ENCODE results near the gene COL4A2. TPM values are rescaled to one million over a fixed set of nuclear protein-coding genes. Genes with fewer than 3 reads are reported as not detected.

Gene COL4A2
- total RNA-seq, 6 experiments from 2014 or later, result 8.4 to 65.8 (median 42.5) TPM

GRCh38 chr13:110330491-110331011 lies 23.5 kb downstream of the COL4A2 start:
- Histone ChIP-seq H3K27ac (no peak overlapping the region), H3K4me1 (no peaks in the 10 kb centered on the region), H3K36me3 (no peaks in the 10 kb centered on the region), H3K9me3 (no peaks in the 10 kb centered on the region), H3K27me3 (no peaks in the 10 kb centered on the region), H3K4me3 (no peak overlapping the region)
- 67% methylated on average over 11 of the region's 11 CpGs for WGBS (ENCODE audit: insufficient coverage, low coverage, low lambda C conversion rate, missing lambda C conversion rate)
- intact Hi-C loops (cut with DNase I), result no loop called here
- ATAC-seq (no peak), DNase-seq (no peak)
- TF ChIP-seq CTCF (IDR thresholded peaks at IDR 0.05) (no peak), POLR2A (IDR thresholded peaks at IDR 0.05) (no peak)

- DNase-seq, result no peak
- WGBS (ENCODE audit: insufficient coverage, low coverage, low lambda C conversion rate, missing lambda C conversion rate), result 62% methylated on average over 11 of the region's 11 CpGs
- Histone ChIP-seq H3K27ac (no peak overlapping the region), H3K27me3 (no peaks in the 10 kb centered on the region), H3K36me3 (no peaks in the 10 kb centered on the region), H3K9me3 (no peaks in the 10 kb centered on the region), H3K4me1 (no peaks in the 10 kb centered on the region), H3K4me3 (no peak overlapping the region)
- TF ChIP-seq CTCF (IDR thresholded peaks at IDR 0.05), result no peak
- TF ChIP-seq POLR2A (IDR thresholded peaks at IDR 0.05), result no peak
- ATAC-seq, result peak in 1 of 4 donors; percentile 29
- intact Hi-C loops (cut with DNase I), result no loop called here
Observed at GRCh38 chr13:110331362-110331761, 24.3 kb downstream of the COL4A2 start.

- no peak overlapping the region for H3K27ac ChIP-seq
- no peak for DNase-seq
- H3K4me1 ChIP-seq, result no peaks in the 10 kb centered on the region
Observed at GRCh38 chr13:110332750-110333149, 25.7 kb downstream of the COL4A2 start.

GRCh38 chr13:110333837-110334236 lies 26.8 kb downstream of the COL4A2 start:
- H3K4me1 ChIP-seq, result no peaks in the 10 kb centered on the region
- no peaks in the 10 kb centered on the region for H3K27me3 ChIP-seq
- H3K4me3 ChIP-seq, result no peak overlapping the region
- DNase-seq (no peak), ATAC-seq (no peak)
- no peak overlapping the region for H3K27ac ChIP-seq
- WGBS (ENCODE audit: insufficient coverage, low coverage, low lambda C conversion rate, missing lambda C conversion rate), result 68% methylated on average over 5 of the region's 12 CpGs
- intact Hi-C loops (cut with DNase I), result no loop called here
- no peaks in the 10 kb centered on the region for H3K9me3 ChIP-seq
- TF ChIP-seq CTCF (IDR thresholded peaks at IDR 0.05) (no peak), POLR2A (IDR thresholded peaks at IDR 0.05) (no peak)
- no peaks in the 10 kb centered on the region for H3K36me3 ChIP-seq

More at GRCh38 chr13:110332750-110333149, 25.7 kb downstream of the COL4A2 start:
- TF ChIP-seq CTCF (IDR thresholded peaks at IDR 0.05) (no peak), POLR2A (IDR thresholded peaks at IDR 0.05) (no peak)
- ATAC-seq, result no peak
- H3K4me3 ChIP-seq, result no peak overlapping the region
- H3K27me3 ChIP-seq, result no peaks in the 10 kb centered on the region
- 63% methylated on average over 2 of the region's 2 CpGs for WGBS (ENCODE audit: insufficient coverage, low coverage, low lambda C conversion rate, missing lambda C conversion rate)
- intact Hi-C loops (cut with DNase I), result no loop called here
- no peaks in the 10 kb centered on the region for H3K9me3 ChIP-seq
- no peaks in the 10 kb centered on the region for H3K36me3 ChIP-seq

- 79% methylated on average over 3 of the region's 8 CpGs for WGBS (ENCODE audit: insufficient coverage, low coverage, low lambda C conversion rate, missing lambda C conversion rate)
- intact Hi-C loops (cut with DNase I), result no loop called here
- ATAC-seq (no peak), DNase-seq (no peak)
- Histone ChIP-seq H3K9me3 (no peaks in the 10 kb centered on the region), H3K36me3 (no peaks in the 10 kb centered on the region), H3K4me3 (no peak overlapping the region), H3K27ac (no peak overlapping the region), H3K27me3 (no peaks in the 10 kb centered on the region), H3K4me1 (no peaks in the 10 kb centered on the region)
- TF ChIP-seq CTCF (IDR thresholded peaks at IDR 0.05), result no peak
- no peak for TF ChIP-seq POLR2A (IDR thresholded peaks at IDR 0.05)
Observed at GRCh38 chr13:110334256-110334655, 27.2 kb downstream of the COL4A2 start.

Data from right lobe of liver (tissue), 6 donors.